WTC11 (cell line): Measurements from ENCODE around the gene VCL. TPM values are rescaled to one million over a fixed set of nuclear protein-coding genes. Genes with fewer than 3 reads are reported as not detected.

ENCODE experiments used
- ATAC-seq: fragments of 200-7000 bp; cut with Tn5 transposase; 2 replicates; pipeline ENCODE4 v1.10.0; 2021; ENCODE audit warnings: mild to moderate bottlenecking, moderate library complexity
- CTCF ChIA-PET: fragments of 300-600 bp; sonication (Branson Sonifier 250); formaldehyde crosslinking; loops from one replicate; lab custom pipeline; 2021; ENCODE audit warnings: antibody characterized with exemption; lab: Charles Lee
- POLR2A ChIA-PET: fragments of 350-600 bp; sonication (Branson Sonifier 250); formaldehyde crosslinking; loops from one replicate; lab custom pipeline; 2021; ENCODE audit warnings: antibody characterized with exemption; lab: Charles Lee
- DNase-seq: peaks from one replicate; pipeline ENCODE4 v3.0.0; 2021; ENCODE audit warnings: low spot score
- H3K27ac Mint-ChIP-seq: 2 replicates; pipeline ENCODE4 v1.8.0; 2021; ENCODE audit warnings: mixed read lengths
- H3K27me3 Mint-ChIP-seq: 2 replicates; pipeline ENCODE4 v1.8.0; 2021; ENCODE audit warnings: low read depth, mild to moderate bottlenecking, moderate library complexity, mixed read lengths
- H3K36me3 Mint-ChIP-seq: 2 replicates; pipeline ENCODE4 v1.8.0; 2021; ENCODE audit warnings: mixed read lengths
- H3K4me1 Mint-ChIP-seq: 2 replicates; pipeline ENCODE4 v1.8.0; 2022; ENCODE audit warnings: mixed read lengths
- H3K4me3 Mint-ChIP-seq: 2 replicates; pipeline ENCODE4 v1.8.0; 2021; ENCODE audit warnings: mild to moderate bottlenecking, moderate library complexity, mixed read lengths
- H3K9me3 Mint-ChIP-seq: 2 replicates; pipeline ENCODE4 v1.8.0; 2021; ENCODE audit warnings: mixed read lengths
- E2F5 ChIP-seq: sonication (generic); formaldehyde crosslinking; IDR thresholded peaks from 2 replicates; pipeline ENCODE4 v1.8.1; 2022; ENCODE audit warnings: mild to moderate bottlenecking, moderate library complexity, missing genetic modification reagents
- ESRRA ChIP-seq: sonication (generic); formaldehyde crosslinking; IDR thresholded peaks from 2 replicates; pipeline ENCODE4 v1.8.1; 2022; ENCODE audit warnings: mild to moderate bottlenecking, missing genetic modification reagents, borderline replicate concordance
- FOXP4 ChIP-seq: sonication (generic); formaldehyde crosslinking; IDR thresholded peaks from 2 replicates; pipeline ENCODE4 v1.8.0; 2022; ENCODE audit warnings: mild to moderate bottlenecking, missing genetic modification reagents
- JAZF1 ChIP-seq: fragments of 250-450 bp; sonication (Bioruptor Pico); IDR thresholded peaks from 2 replicates; pipeline ENCODE4 v1.9.0; 2021; ENCODE audit warnings: moderate library complexity, mild to moderate bottlenecking, inconsistent platforms
- JUN ChIP-seq: sonication (generic); formaldehyde crosslinking; IDR thresholded peaks from 2 replicates; pipeline ENCODE4 v1.8.0; 2023; ENCODE audit warnings: mild to moderate bottlenecking, missing genetic modification reagents
- NFE2L1 ChIP-seq: sonication (generic); formaldehyde crosslinking; IDR thresholded peaks from 2 replicates; pipeline ENCODE4 v1.8.1; 2023; ENCODE audit warnings: missing genetic modification reagents
- PRDM15 ChIP-seq: sonication (generic); formaldehyde crosslinking; IDR thresholded peaks from 2 replicates; pipeline ENCODE4 v1.8.0; 2022; ENCODE audit warnings: missing genetic modification reagents
- RORB ChIP-seq: fragments of 250-450 bp; sonication (Bioruptor Pico); IDR thresholded peaks from 2 replicates; pipeline ENCODE4 v1.9.0; 2021; ENCODE audit warnings: mild to moderate bottlenecking
- TEAD4 ChIP-seq: sonication (generic); formaldehyde crosslinking; IDR thresholded peaks from 2 replicates; pipeline ENCODE4 v1.8.0; 2022; ENCODE audit warnings: mild to moderate bottlenecking, missing genetic modification reagents
- TP53 ChIP-seq: sonication (generic); formaldehyde crosslinking; IDR thresholded peaks from 2 replicates; pipeline ENCODE4 v1.8.1; 2023; ENCODE audit warnings: mild to moderate bottlenecking, missing genetic modification reagents
- ZBTB43 ChIP-seq: sonication (generic); formaldehyde crosslinking; IDR thresholded peaks from 2 replicates; pipeline ENCODE4 v1.8.1; 2023; ENCODE audit warnings: mild to moderate bottlenecking, missing genetic modification reagents
- ZNF263 ChIP-seq: sonication (generic); formaldehyde crosslinking; IDR thresholded peaks from 2 replicates; pipeline ENCODE4 v1.8.1; 2022; ENCODE audit warnings: low read depth, mild to moderate bottlenecking, moderate library complexity, missing genetic modification reagents
- ZNF317 ChIP-seq: sonication (generic); formaldehyde crosslinking; IDR thresholded peaks from 2 replicates; pipeline ENCODE4 v1.8.1; 2023; ENCODE audit warnings: low read depth, mild to moderate bottlenecking, moderate library complexity, missing genetic modification reagents, borderline replicate concordance
- ZNF512 ChIP-seq: sonication (generic); formaldehyde crosslinking; IDR thresholded peaks from 2 replicates; pipeline ENCODE4 v1.8.1; 2022; ENCODE audit warnings: missing genetic modification reagents, borderline replicate concordance
- total RNA-seq: library from RNA; stranded (reverse); gene quantifications from 3 replicates; pipeline ENCODE4 v1.2.3, GENCODE V29; 2021
- TF ChIP-seq, protein P1 (sequence below): sonication (generic); formaldehyde crosslinking; IDR thresholded peaks from 2 replicates; pipeline ENCODE4 v1.8.1; 2022; ENCODE audit warnings: low read depth, missing genetic modification reagents, borderline replicate concordance
- TF ChIP-seq, protein P2 (sequence below): sonication (generic); formaldehyde crosslinking; IDR thresholded peaks from 2 replicates; pipeline ENCODE4 v1.8.0; 2022; ENCODE audit warnings: mild to moderate bottlenecking, missing genetic modification reagents
- TF ChIP-seq, protein P3 (sequence below): fragments of 250-450 bp; sonication (Bioruptor Pico); IDR thresholded peaks from 2 replicates; pipeline ENCODE4 v1.9.0; 2021; ENCODE audit warnings: moderate library complexity, mild to moderate bottlenecking, inconsistent platforms, borderline replicate concordance
- TF ChIP-seq, protein P4 (sequence below): fragments of 250-450 bp; sonication (Bioruptor Pico); IDR thresholded peaks from 2 replicates; pipeline ENCODE4 v1.9.0; 2021; ENCODE audit warnings: mild to moderate bottlenecking

Gene VCL
- total RNA-seq, 1 experiment from 2014 or later: 225 TPM

DNA sequence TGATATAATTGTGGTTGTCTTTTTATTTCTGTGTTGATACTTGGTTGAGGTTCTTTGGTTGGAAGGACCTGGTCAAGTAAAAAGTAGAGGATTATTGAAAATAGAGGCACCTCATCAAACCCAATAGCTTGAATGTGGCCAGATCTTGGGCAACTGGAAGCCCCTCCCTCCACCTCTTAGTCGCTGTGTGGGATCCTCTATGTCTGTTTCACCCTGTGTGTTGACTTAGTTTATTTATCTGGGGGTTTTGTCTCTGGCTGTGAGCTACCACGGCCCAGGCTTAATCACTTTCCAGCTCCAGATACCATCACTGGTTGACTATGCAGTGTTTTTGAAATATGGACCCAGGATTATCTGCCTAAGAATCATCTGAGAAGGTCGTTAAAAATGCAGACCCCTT is 94.5 kb downstream of the VCL start:
- TF ChIP-seq ZNF512 (CRISPR knock-in tag) (no peak), PRDM15 (CRISPR knock-in tag) (no peak), ZNF317 (CRISPR knock-in tag) (no peak), E2F5 (CRISPR knock-in tag) (no peak), ESRRA (CRISPR knock-in tag) (no peak), FOXP4 (no peak), JAZF1 (no peak), TP53 (CRISPR knock-in tag) (no peak), JUN (CRISPR knock-in tag) (no peak), RORB (CRISPR knock-in tag) (no peak), TEAD4 (no peak), NFE2L1 (CRISPR knock-in tag) (no peak), ZNF263 (CRISPR knock-in tag) (no peak), ZBTB43 (CRISPR knock-in tag) (no peak)
- TF ChIP-seq, protein P1, sequence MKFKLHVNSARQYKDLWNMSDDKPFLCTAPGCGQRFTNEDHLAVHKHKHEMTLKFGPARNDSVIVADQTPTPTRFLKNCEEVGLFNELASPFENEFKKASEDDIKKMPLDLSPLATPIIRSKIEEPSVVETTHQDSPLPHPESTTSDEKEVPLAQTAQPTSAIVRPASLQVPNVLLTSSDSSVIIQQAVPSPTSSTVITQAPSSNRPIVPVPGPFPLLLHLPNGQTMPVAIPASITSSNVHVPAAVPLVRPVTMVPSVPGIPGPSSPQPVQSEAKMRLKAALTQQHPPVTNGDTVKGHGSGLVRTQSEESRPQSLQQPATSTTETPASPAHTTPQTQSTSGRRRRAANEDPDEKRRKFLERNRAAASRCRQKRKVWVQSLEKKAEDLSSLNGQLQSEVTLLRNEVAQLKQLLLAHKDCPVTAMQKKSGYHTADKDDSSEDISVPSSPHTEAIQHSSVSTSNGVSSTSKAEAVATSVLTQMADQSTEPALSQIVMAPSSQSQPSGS: no peak
- TF ChIP-seq, protein P2, sequence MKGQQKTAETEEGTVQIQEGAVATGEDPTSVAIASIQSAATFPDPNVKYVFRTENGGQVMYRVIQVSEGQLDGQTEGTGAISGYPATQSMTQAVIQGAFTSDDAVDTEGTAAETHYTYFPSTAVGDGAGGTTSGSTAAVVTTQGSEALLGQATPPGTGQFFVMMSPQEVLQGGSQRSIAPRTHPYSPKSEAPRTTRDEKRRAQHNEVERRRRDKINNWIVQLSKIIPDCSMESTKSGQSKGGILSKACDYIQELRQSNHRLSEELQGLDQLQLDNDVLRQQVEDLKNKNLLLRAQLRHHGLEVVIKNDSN (CRISPR knock-in tag): no peak
- TF ChIP-seq, protein P3, sequence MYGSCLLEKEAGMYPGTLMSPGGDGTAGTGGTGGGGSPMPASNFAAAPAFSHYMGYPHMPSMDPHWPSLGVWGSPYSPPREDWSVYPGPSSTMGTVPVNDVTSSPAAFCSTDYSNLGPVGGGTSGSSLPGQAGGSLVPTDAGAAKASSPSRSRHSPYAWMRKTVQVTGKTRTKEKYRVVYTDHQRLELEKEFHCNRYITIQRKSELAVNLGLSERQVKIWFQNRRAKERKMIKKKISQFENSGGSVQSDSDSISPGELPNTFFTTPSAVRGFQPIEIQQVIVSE: no peak
- TF ChIP-seq, protein P4, sequence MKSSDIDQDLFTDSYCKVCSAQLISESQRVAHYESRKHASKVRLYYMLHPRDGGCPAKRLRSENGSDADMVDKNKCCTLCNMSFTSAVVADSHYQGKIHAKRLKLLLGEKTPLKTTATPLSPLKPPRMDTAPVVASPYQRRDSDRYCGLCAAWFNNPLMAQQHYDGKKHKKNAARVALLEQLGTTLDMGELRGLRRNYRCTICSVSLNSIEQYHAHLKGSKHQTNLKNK: no peak
- Mint-ChIP-seq H3K4me3 (no peak overlapping the region), H3K27ac (no peak overlapping the region), H3K27me3 (no peaks in the 10 kb centered on the region), H3K9me3 (no peaks in the 10 kb centered on the region), H3K36me3 (peaks cover 74% of the 10 kb centered on the region), H3K4me1 (no peaks in the 10 kb centered on the region)
- CTCF ChIA-PET: no interaction called here
- DNase-seq (no peak), ATAC-seq (no peak)
- POLR2A ChIA-PET: interaction anchor here (0.5 kb wide), 1 partner anchor 71 kb away, joined by 4 read pairs; no protein-coding TSS in a partner anchor
